ENCODE data around the gene CD40LG.

DNA sequence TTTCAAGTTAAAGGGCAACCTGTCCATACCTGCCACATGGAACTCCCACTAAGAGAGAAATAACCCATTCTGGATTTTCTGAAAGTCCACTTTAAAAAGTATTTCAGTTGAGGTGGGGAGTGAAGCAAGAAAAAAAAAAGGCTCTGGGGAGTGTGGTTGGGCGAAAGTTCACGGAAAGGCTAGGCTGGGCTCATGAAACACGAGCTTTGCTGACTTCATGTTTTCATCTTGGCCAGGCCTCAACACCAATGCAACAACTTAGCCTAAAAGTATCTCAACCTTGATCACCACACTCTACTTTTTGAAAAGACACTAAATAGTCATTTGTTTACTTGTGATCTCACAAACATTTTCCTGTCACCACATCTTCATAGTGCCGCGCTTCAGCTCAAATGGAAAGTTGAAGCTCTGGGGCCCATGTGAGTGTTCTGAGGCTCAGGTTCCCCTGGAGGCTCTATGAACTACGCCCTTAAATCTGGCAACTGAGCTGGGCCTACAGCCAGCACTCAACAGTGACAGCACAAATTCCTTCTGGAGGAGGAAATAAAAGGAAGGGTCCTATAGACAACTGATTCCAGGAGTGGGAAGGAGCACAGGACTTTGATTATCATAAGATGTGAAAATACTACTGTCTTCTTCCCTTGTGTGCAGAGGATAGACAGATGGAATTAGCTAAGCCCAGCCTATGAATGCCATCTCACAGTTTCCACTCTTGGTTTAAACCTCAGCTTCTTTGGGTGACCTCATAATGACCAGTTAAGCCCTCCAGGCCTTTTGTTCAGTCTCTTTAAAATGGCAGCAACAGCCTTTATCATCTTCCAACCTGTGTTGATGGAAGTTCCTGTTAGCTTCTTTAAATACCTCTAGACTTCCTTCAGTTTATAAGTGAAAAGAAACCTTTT is 5.1 kb downstream of the CD40LG start:
- TF ChIP-seq, protein P1, sequence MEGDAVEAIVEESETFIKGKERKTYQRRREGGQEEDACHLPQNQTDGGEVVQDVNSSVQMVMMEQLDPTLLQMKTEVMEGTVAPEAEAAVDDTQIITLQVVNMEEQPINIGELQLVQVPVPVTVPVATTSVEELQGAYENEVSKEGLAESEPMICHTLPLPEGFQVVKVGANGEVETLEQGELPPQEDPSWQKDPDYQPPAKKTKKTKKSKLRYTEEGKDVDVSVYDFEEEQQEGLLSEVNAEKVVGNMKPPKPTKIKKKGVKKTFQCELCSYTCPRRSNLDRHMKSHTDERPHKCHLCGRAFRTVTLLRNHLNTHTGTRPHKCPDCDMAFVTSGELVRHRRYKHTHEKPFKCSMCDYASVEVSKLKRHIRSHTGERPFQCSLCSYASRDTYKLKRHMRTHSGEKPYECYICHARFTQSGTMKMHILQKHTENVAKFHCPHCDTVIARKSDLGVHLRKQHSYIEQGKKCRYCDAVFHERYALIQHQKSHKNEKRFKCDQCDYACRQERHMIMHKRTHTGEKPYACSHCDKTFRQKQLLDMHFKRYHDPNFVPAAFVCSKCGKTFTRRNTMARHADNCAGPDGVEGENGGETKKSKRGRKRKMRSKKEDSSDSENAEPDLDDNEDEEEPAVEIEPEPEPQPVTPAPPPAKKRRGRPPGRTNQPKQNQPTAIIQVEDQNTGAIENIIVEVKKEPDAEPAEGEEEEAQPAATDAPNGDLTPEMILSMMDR (IDR thresholded peaks at IDR 0.05), result no peak
- TF ChIP-seq EZH2 (IDR thresholded peaks at IDR 0.05) (no peak), EZH2phosphoT487 (IDR thresholded peaks at IDR 0.05) (no peak)
